WTC11 (cell line): ENCODE results near the gene ELOVL6. TPM values are rescaled to one million over a fixed set of nuclear protein-coding genes. Genes with fewer than 3 reads are reported as not detected.
A peak's percentile ranks its signal among the peaks of the same experiment; 100 is the strongest.
"Not testable (repeated sequence)": the region's sequence is repeated elsewhere in the genome, so short reads cannot be mapped to it uniquely, and the experiment has no call there.

Experiments used
- ATAC-seq: fragments of 200-7000 bp; cut with Tn5 transposase; 2 replicates; pipeline ENCODE4 v1.10.0; 2021; ENCODE audit warnings: mild to moderate bottlenecking, moderate library complexity
- CTCF ChIA-PET: fragments of 300-600 bp; sonication (Branson Sonifier 250); formaldehyde crosslinking; loops from one replicate; lab custom pipeline; 2021; ENCODE audit warnings: antibody characterized with exemption; lab: Charles Lee
- POLR2A ChIA-PET: fragments of 350-600 bp; sonication (Branson Sonifier 250); formaldehyde crosslinking; loops from one replicate; lab custom pipeline; 2021; ENCODE audit warnings: antibody characterized with exemption; lab: Charles Lee
- DNase-seq: peaks from one replicate; pipeline ENCODE4 v3.0.0; 2021; ENCODE audit warnings: low spot score
- H3K27ac Mint-ChIP-seq: 2 replicates; pipeline ENCODE4 v1.8.0; 2021; ENCODE audit warnings: mixed read lengths
- H3K27me3 Mint-ChIP-seq: 2 replicates; pipeline ENCODE4 v1.8.0; 2021; ENCODE audit warnings: low read depth, mild to moderate bottlenecking, moderate library complexity, mixed read lengths
- H3K36me3 Mint-ChIP-seq: 2 replicates; pipeline ENCODE4 v1.8.0; 2021; ENCODE audit warnings: mixed read lengths
- H3K4me1 Mint-ChIP-seq: 2 replicates; pipeline ENCODE4 v1.8.0; 2022; ENCODE audit warnings: mixed read lengths
- H3K4me3 Mint-ChIP-seq: 2 replicates; pipeline ENCODE4 v1.8.0; 2021; ENCODE audit warnings: mild to moderate bottlenecking, moderate library complexity, mixed read lengths
- H3K9me3 Mint-ChIP-seq: 2 replicates; pipeline ENCODE4 v1.8.0; 2021; ENCODE audit warnings: mixed read lengths
- ATF1 ChIP-seq: sonication (generic); formaldehyde crosslinking; IDR thresholded peaks from 2 replicates; pipeline ENCODE4 v1.8.1; 2023; ENCODE audit warnings: mild to moderate bottlenecking, moderate library complexity, missing genetic modification reagents
- CREB1 ChIP-seq: sonication (generic); formaldehyde crosslinking; IDR thresholded peaks from 2 replicates; pipeline ENCODE4 v1.8.0; 2023; ENCODE audit warnings: mild to moderate bottlenecking, missing genetic modification reagents
- E2F4 ChIP-seq: sonication (generic); formaldehyde crosslinking; IDR thresholded peaks from 2 replicates; pipeline ENCODE4 v1.8.1; 2022; ENCODE audit warnings: low read depth, mild to moderate bottlenecking, moderate library complexity, missing genetic modification reagents, borderline replicate concordance
- ELF4 ChIP-seq: sonication (generic); formaldehyde crosslinking; IDR thresholded peaks from 2 replicates; pipeline ENCODE4 v1.8.1; 2022; ENCODE audit warnings: low read depth, mild to moderate bottlenecking, moderate library complexity, missing genetic modification reagents
- EMX1 ChIP-seq: fragments of 250-450 bp; sonication (Bioruptor Pico); IDR thresholded peaks from 2 replicates; pipeline ENCODE4 v1.8.0; 2021; ENCODE audit warnings: mild to moderate bottlenecking
- FOXJ3 ChIP-seq: sonication (generic); formaldehyde crosslinking; IDR thresholded peaks from 2 replicates; pipeline ENCODE4 v1.9.0; 2021; ENCODE audit warnings: missing genetic modification reagents, mild to moderate bottlenecking, borderline replicate concordance
- FOXP1 ChIP-seq: sonication (generic); formaldehyde crosslinking; IDR thresholded peaks from 2 replicates; pipeline ENCODE4 v1.8.0; 2022; ENCODE audit warnings: missing genetic modification reagents, mild to moderate bottlenecking, moderate library complexity, borderline replicate concordance
- NFATC4 ChIP-seq: fragments of 250-450 bp; sonication (Bioruptor Pico); IDR thresholded peaks from 2 replicates; pipeline ENCODE4 v1.9.0; 2021; ENCODE audit warnings: mild to moderate bottlenecking
- NFYB ChIP-seq: sonication (generic); formaldehyde crosslinking; conservative IDR thresholded peaks from 2 replicates; pipeline ENCODE4 v1.8.0; 2022; ENCODE audit warnings: low read depth, missing genetic modification reagents
- RELA ChIP-seq: sonication (generic); formaldehyde crosslinking; IDR thresholded peaks from 2 replicates; pipeline ENCODE4 v1.8.1; 2022; ENCODE audit warnings: missing genetic modification reagents, mild to moderate bottlenecking, borderline replicate concordance
- SOX15 ChIP-seq: fragments of 250-450 bp; sonication (Bioruptor Pico); IDR thresholded peaks from 2 replicates; pipeline ENCODE4 v1.9.0; 2021; ENCODE audit warnings: mild to moderate bottlenecking
- TEAD4 ChIP-seq: sonication (generic); formaldehyde crosslinking; IDR thresholded peaks from 2 replicates; pipeline ENCODE4 v1.8.0; 2022; ENCODE audit warnings: mild to moderate bottlenecking, missing genetic modification reagents
- USF2 ChIP-seq: sonication (generic); formaldehyde crosslinking; IDR thresholded peaks from 2 replicates; pipeline ENCODE4 v1.8.1; 2023; ENCODE audit warnings: mild to moderate bottlenecking, missing genetic modification reagents, moderate library complexity
- ZNF396 ChIP-seq: fragments of 250-450 bp; sonication (Bioruptor Pico); IDR thresholded peaks from 2 replicates; pipeline ENCODE4 v1.8.0; 2021; ENCODE audit warnings: mild to moderate bottlenecking, moderate library complexity, borderline replicate concordance
- total RNA-seq: library from RNA; stranded (reverse); gene quantifications from 3 replicates; pipeline ENCODE4 v1.2.3, GENCODE V29; 2021
- TF ChIP-seq, protein P1 (sequence below): fragments of 250-450 bp; sonication (Bioruptor Pico); IDR thresholded peaks from 2 replicates; pipeline ENCODE4 v1.9.0; 2021; ENCODE audit warnings: mild to moderate bottlenecking, borderline replicate concordance
- TF ChIP-seq, protein P2 (sequence below): sonication (generic); formaldehyde crosslinking; IDR thresholded peaks from 2 replicates; pipeline ENCODE4 v1.8.1; 2023; ENCODE audit warnings: mild to moderate bottlenecking, moderate library complexity, missing genetic modification reagents
- TF ChIP-seq, protein P3 (sequence below): fragments of 250-450 bp; sonication (Bioruptor Pico); IDR thresholded peaks from 2 replicates; pipeline ENCODE4 v1.9.0; 2021; ENCODE audit warnings: mild to moderate bottlenecking

The ELOVL6 gene
- total RNA-seq, 1 experiment from 2014 or later = 87.4 TPM

DNA sequence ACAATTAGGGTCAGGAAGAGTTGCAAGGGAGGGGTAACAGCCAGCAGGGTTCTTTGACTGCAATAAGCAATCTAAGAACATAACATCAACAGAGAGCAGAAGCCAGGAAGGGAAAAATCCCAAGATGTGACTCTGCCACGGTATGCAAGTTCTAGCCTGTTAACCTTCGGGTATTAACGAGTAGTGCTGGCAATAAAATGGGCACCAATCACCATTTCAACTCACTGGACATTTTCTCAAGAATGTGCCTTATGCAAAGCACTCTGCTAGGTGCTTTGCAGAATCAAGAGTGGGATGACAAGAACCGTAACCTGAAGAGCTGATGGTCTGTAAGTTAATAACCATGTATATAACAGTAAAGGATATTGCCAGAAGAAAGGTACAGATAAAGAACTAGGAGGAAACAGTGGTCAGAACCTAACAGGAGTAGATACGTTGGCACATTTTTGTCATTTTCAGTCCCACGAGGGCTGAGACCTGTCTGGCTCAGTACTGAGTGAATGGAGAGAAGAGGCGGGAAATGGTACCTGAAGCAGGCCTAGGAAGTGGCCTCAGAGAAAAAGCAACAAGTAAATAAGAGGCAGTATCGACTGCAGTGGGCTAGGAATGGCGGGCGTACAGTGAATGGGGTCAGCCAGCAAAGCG lies 2.7 kb downstream of the ELOVL6 start (continued):
- TF ChIP-seq, protein P1, sequence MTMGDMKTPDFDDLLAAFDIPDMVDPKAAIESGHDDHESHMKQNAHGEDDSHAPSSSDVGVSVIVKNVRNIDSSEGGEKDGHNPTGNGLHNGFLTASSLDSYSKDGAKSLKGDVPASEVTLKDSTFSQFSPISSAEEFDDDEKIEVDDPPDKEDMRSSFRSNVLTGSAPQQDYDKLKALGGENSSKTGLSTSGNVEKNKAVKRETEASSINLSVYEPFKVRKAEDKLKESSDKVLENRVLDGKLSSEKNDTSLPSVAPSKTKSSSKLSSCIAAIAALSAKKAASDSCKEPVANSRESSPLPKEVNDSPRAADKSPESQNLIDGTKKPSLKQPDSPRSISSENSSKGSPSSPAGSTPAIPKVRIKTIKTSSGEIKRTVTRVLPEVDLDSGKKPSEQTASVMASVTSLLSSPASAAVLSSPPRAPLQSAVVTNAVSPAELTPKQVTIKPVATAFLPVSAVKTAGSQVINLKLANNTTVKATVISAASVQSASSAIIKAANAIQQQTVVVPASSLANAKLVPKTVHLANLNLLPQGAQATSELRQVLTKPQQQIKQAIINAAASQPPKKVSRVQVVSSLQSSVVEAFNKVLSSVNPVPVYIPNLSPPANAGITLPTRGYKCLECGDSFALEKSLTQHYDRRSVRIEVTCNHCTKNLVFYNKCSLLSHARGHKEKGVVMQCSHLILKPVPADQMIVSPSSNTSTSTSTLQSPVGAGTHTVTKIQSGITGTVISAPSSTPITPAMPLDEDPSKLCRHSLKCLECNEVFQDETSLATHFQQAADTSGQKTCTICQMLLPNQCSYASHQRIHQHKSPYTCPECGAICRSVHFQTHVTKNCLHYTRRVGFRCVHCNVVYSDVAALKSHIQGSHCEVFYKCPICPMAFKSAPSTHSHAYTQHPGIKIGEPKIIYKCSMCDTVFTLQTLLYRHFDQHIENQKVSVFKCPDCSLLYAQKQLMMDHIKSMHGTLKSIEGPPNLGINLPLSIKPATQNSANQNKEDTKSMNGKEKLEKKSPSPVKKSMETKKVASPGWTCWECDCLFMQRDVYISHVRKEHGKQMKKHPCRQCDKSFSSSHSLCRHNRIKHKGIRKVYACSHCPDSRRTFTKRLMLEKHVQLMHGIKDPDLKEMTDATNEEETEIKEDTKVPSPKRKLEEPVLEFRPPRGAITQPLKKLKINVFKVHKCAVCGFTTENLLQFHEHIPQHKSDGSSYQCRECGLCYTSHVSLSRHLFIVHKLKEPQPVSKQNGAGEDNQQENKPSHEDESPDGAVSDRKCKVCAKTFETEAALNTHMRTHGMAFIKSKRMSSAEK = no peak
- TF ChIP-seq CREB1 (no peak), SOX15 (no peak), EMX1 (CRISPR knock-in tag) (no peak), RELA (CRISPR knock-in tag) (no peak), FOXJ3 (CRISPR knock-in tag) (no peak)
- TF ChIP-seq, protein P2, sequence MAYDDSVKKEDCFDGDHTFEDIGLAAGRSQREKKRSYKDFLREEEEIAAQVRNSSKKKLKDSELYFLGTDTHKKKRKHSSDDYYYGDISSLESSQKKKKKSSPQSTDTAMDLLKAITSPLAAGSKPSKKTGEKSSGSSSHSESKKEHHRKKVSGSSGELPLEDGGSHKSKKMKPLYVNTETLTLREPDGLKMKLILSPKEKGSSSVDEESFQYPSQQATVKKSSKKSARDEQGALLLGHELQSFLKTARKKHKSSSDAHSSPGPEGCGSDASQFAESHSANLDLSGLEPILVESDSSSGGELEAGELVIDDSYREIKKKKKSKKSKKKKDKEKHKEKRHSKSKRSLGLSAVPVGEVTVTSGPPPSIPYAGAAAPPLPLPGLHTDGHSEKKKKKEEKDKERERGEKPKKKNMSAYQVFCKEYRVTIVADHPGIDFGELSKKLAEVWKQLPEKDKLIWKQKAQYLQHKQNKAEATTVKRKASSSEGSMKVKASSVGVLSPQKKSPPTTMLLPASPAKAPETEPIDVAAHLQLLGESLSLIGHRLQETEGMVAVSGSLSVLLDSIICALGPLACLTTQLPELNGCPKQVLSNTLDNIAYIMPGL (CRISPR knock-in tag) = no peak
- TF ChIP-seq, all 79 proteins: peak for 0

- peak; percentile 56 for ATAC-seq
- Mint-ChIP-seq H3K27ac (peak overlapping the region; percentile 95), H3K9me3 (no peaks in the 10 kb centered on the region), H3K27me3 (no peaks in the 10 kb centered on the region), H3K4me1 (peaks cover 38% of the 10 kb centered on the region), H3K4me3 (peak overlapping the region; percentile 19; the same call in 1 of the 2 replicates)
- DNase-seq = peak; percentile 67
- ChIA-PET CTCF (no interaction called here), POLR2A (interaction anchor here (1.4 kb wide), 1 partner anchor 9 kb away, joined by 4 read pairs; no protein-coding TSS in a partner anchor)
- TF ChIP-seq USF2 (CRISPR knock-in tag) (peak; percentile 60), NFYB (peak; percentile 52), ZNF396 (CRISPR knock-in tag) (no peak)
- TF ChIP-seq, all 79 proteins: peak for 2
- peaks cover 13% of the 10 kb centered on the region for H3K36me3 Mint-ChIP-seq
Measured at GRCh38 chr4:110193822-110194761, 4.3 kb downstream of the ELOVL6 start.

- H3K27ac Mint-ChIP-seq = peak overlapping the region; percentile 95
- CTCF ChIA-PET, H3K9me3 Mint-ChIP-seq, H3K27me3 Mint-ChIP-seq, ATAC-seq, DNase-seq, H3K4me3 Mint-ChIP-seq: not testable (repeated sequence)
- POLR2A ChIA-PET = interaction anchor here (1.4 kb wide), 1 partner anchor 9 kb away, joined by 4 read pairs; no protein-coding TSS in a partner anchor
- H3K4me1 Mint-ChIP-seq = peaks cover 36% of the 10 kb centered on the region
- peaks cover 13% of the 10 kb centered on the region for H3K36me3 Mint-ChIP-seq
Measured at GRCh38 chr4:110193287-110193686, 5.1 kb downstream of the ELOVL6 start.

DNA sequence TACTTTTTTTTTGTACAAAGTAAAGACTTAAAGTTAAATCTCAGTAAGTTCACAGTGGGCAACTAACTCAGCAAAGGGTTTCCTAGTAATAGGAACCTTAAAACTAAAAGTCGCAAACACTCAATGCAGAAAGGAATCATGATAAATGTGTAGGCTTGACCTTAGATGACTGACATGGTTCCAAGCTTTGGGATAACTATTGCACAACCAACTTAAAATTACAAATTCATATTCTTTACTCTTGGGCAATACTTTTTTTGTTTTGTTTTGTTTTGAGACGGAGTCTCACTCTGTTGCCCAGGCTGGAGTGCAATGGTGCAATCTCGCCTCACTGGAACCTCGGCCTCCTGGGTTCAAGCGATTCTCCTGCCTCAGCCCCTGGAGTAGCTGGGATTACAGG lies 8.2 kb downstream of the ELOVL6 start:
- Mint-ChIP-seq H3K27ac (no peak overlapping the region), H3K4me1 (peaks cover 42% of the 10 kb centered on the region), H3K27me3 (no peaks in the 10 kb centered on the region), H3K4me3 (no peak overlapping the region), H3K9me3 (no peaks in the 10 kb centered on the region), H3K36me3 (peaks cover 20% of the 10 kb centered on the region)
- POLR2A ChIA-PET = no interaction called here
- ATAC-seq (no peak), DNase-seq (no peak)
- CTCF ChIA-PET = no interaction called here
- TF ChIP-seq ELF4 (CRISPR knock-in tag) = no peak
- TF ChIP-seq NFATC4 = no peak
- TF ChIP-seq TEAD4 (CRISPR knock-in tag) = no peak
- TF ChIP-seq E2F4 (CRISPR knock-in tag) = no peak
- TF ChIP-seq SOX15 = no peak
- no peak for TF ChIP-seq FOXP1 (CRISPR knock-in tag)
- TF ChIP-seq ZNF396 (CRISPR knock-in tag) = no peak
- TF ChIP-seq, protein P3, sequence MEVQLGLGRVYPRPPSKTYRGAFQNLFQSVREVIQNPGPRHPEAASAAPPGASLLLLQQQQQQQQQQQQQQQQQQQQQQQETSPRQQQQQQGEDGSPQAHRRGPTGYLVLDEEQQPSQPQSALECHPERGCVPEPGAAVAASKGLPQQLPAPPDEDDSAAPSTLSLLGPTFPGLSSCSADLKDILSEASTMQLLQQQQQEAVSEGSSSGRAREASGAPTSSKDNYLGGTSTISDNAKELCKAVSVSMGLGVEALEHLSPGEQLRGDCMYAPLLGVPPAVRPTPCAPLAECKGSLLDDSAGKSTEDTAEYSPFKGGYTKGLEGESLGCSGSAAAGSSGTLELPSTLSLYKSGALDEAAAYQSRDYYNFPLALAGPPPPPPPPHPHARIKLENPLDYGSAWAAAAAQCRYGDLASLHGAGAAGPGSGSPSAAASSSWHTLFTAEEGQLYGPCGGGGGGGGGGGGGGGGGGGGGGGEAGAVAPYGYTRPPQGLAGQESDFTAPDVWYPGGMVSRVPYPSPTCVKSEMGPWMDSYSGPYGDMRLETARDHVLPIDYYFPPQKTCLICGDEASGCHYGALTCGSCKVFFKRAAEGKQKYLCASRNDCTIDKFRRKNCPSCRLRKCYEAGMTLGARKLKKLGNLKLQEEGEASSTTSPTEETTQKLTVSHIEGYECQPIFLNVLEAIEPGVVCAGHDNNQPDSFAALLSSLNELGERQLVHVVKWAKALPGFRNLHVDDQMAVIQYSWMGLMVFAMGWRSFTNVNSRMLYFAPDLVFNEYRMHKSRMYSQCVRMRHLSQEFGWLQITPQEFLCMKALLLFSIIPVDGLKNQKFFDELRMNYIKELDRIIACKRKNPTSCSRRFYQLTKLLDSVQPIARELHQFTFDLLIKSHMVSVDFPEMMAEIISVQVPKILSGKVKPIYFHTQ (CRISPR knock-in tag) = no peak
- no peak for TF ChIP-seq ATF1 (CRISPR knock-in tag)
